H9 (cell line): Measurements from ENCODE around the gene DSTN. TPM values are rescaled to one million over a fixed set of nuclear protein-coding genes. Genes with fewer than 3 reads are reported as not detected.

ENCODE experiments used
- DNase-seq: peaks from one replicate; pipeline ENCODE4 v3.0.0-alpha.2; 2017
- H2AFZ ChIP-seq: one replicate; pipeline ENCODE4 v1.6.1; 2013; ENCODE audit warnings: mild to moderate bottlenecking, low read length, control low read depth, moderate library complexity
- H2AK5ac ChIP-seq: 2 replicates; pipeline ENCODE4 v1.6.1; 2013; ENCODE audit warnings: low read length, control low read depth, mixed read lengths; ENCODE audit not compliant: insufficient read length
- H2BK120ac ChIP-seq: one replicate; pipeline ENCODE4 v1.6.1; 2013; ENCODE audit warnings: low read depth, mild to moderate bottlenecking, low read length, control low read depth, inconsistent platforms; ENCODE audit not compliant: poor library complexity, severe bottlenecking
- H2BK12ac ChIP-seq: 2 replicates; pipeline ENCODE4 v1.6.1; 2013; ENCODE audit warnings: low read length, control low read depth, mixed read lengths, low read depth; ENCODE audit not compliant: insufficient read length
- H2BK15ac ChIP-seq: 2 replicates; pipeline ENCODE4 v1.6.1; 2013; ENCODE audit warnings: low read depth, low read length, control low read depth
- H2BK20ac ChIP-seq: one replicate; pipeline ENCODE4 v1.6.1; 2013; ENCODE audit warnings: low read depth, mild to moderate bottlenecking, low read length, control low read depth, inconsistent platforms; ENCODE audit not compliant: poor library complexity, severe bottlenecking
- H2BK5ac ChIP-seq: 2 replicates; pipeline ENCODE4 v1.6.1; 2013; ENCODE audit warnings: low read length, control low read depth, mixed read lengths; ENCODE audit not compliant: insufficient read length
- H3K14ac ChIP-seq: 2 replicates; pipeline ENCODE4 v1.6.1; 2013; ENCODE audit warnings: low read length, control low read depth; ENCODE audit not compliant: insufficient read depth
- H3K18ac ChIP-seq: 2 replicates; pipeline ENCODE4 v1.6.1; 2013; ENCODE audit warnings: low read depth, mild to moderate bottlenecking, mixed read lengths, low read length, control low read depth; ENCODE audit not compliant: insufficient read length
- H3K23ac ChIP-seq: 2 replicates; pipeline ENCODE4 v1.6.1; 2013; ENCODE audit warnings: low read length, control low read depth, mixed read lengths, low read depth; ENCODE audit not compliant: insufficient read length
- H3K23me2 ChIP-seq: 2 replicates; pipeline ENCODE4 v1.6.1; 2013; ENCODE audit warnings: low read depth, mild to moderate bottlenecking, mixed read lengths, low read length, control low read depth; ENCODE audit not compliant: insufficient read length, poor library complexity, severe bottlenecking
- H3K27ac ChIP-seq: 2 replicates; pipeline ENCODE4 v1.5.1; 2013; ENCODE audit warnings: low read length, control low read depth, mixed read lengths, low read depth; ENCODE audit not compliant: insufficient read length
- H3K27me3 ChIP-seq: 2 replicates; pipeline ENCODE4 v1.6.1; 2013; ENCODE audit warnings: low read length, control low read depth, inconsistent platforms; ENCODE audit not compliant: insufficient read depth
- H3K4ac ChIP-seq: 2 replicates; pipeline ENCODE4 v1.6.1; 2013; ENCODE audit warnings: low read depth, mild to moderate bottlenecking, control low read depth, inconsistent platforms, low read length, moderate library complexity
- H3K4me1 ChIP-seq: 2 replicates; pipeline ENCODE4 v1.6.1; 2013; ENCODE audit warnings: low read length, control low read depth, inconsistent platforms; ENCODE audit not compliant: insufficient read depth
- H3K4me2 ChIP-seq: 2 replicates; pipeline ENCODE4 v1.6.1; 2013; ENCODE audit warnings: low read length, control low read depth, mixed read lengths; ENCODE audit not compliant: insufficient read length, insufficient read depth
- H3K56ac ChIP-seq: 2 replicates; pipeline ENCODE4 v1.6.1; 2013; ENCODE audit warnings: low read depth, mild to moderate bottlenecking, mixed read lengths, low read length, control low read depth; ENCODE audit not compliant: insufficient read length
- H3K79me1 ChIP-seq: 2 replicates; pipeline ENCODE4 v1.6.1; 2013; ENCODE audit warnings: low read depth, mild to moderate bottlenecking, moderate library complexity, low read length, control low read depth, inconsistent platforms; ENCODE audit not compliant: insufficient read depth, poor library complexity, severe bottlenecking
- H3K79me2 ChIP-seq: 2 replicates; pipeline ENCODE4 v1.6.1; 2013; ENCODE audit warnings: low read length, control low read depth, inconsistent platforms; ENCODE audit not compliant: insufficient read depth
- H3K9ac ChIP-seq: 2 replicates; pipeline ENCODE4 v1.6.1; 2013; ENCODE audit warnings: low read length, control low read depth, mixed read lengths; ENCODE audit not compliant: insufficient read length; ENCODE audit errors: extremely low read depth
- H3K9me3 ChIP-seq: one replicate; pipeline ENCODE4 v1.6.1; 2013; ENCODE audit warnings: low read depth, low read length, inconsistent platforms; ENCODE audit not compliant: control insufficient read depth
- H3T11ph ChIP-seq: one replicate; pipeline ENCODE4 v1.6.1; 2013; ENCODE audit warnings: mild to moderate bottlenecking, low read length, control low read depth, inconsistent platforms
- H4K20me1 ChIP-seq: one replicate; pipeline ENCODE4 v1.6.1; 2013; ENCODE audit not compliant: control insufficient read depth, insufficient read length, insufficient read depth
- H4K5ac ChIP-seq: 2 replicates; pipeline ENCODE4 v1.6.1; 2013; ENCODE audit warnings: low read depth, mild to moderate bottlenecking, mixed read lengths, low read length, control low read depth; ENCODE audit not compliant: insufficient read length
- H4K8ac ChIP-seq: replicated peaks from 2 replicates; pipeline ENCODE4 v1.6.1; 2013; ENCODE audit warnings: low read length, control low read depth, mixed read lengths, low read depth; ENCODE audit not compliant: insufficient read length
- H4K91ac ChIP-seq: 2 replicates; pipeline ENCODE4 v1.6.1; 2013; ENCODE audit warnings: low read depth, mild to moderate bottlenecking, moderate library complexity, mixed read lengths, low read length, control low read depth; ENCODE audit not compliant: insufficient read length
- H3K27ac Mint-ChIP-seq, 3 experiments: 2 replicates in 2 of 3; 3 replicates in 1 of 3; pipeline ENCODE4 v1.8.0; 2020 to 2021; ENCODE audit warnings: mixed read lengths in 3 of 3, mild to moderate bottlenecking in 1 of 3, moderate library complexity in 1 of 3
- H3K27me3 Mint-ChIP-seq: 2 replicates; pipeline ENCODE4 v1.8.0; 2021; ENCODE audit warnings: low read depth, mild to moderate bottlenecking, moderate library complexity, mixed read lengths
- H3K36me3 Mint-ChIP-seq, 3 experiments: 2 replicates in 2 of 3; 3 replicates in 1 of 3; pipeline ENCODE4 v1.8.0; 2020 to 2021; ENCODE audit warnings: low read depth in 3 of 3, mixed read lengths in 3 of 3; ENCODE audit not compliant: insufficient read depth in 1 of 3
- H3K4me1 Mint-ChIP-seq, 2 experiments: 2 replicates each; pipeline ENCODE4 v1.8.0; 2020; ENCODE audit warnings: mixed read lengths in 2 of 2
- H3K4me3 Mint-ChIP-seq, 2 experiments: 2 replicates in 1 of 2; 3 replicates in 1 of 2; pipeline ENCODE4 v1.8.0; 2020 to 2021; ENCODE audit warnings: mild to moderate bottlenecking in 2 of 2, mixed read lengths in 2 of 2, moderate library complexity in 1 of 2
- H3K9me3 Mint-ChIP-seq, 2 experiments: 2 replicates in 1 of 2; 3 replicates in 1 of 2; pipeline ENCODE4 v1.8.0; 2020; ENCODE audit warnings: mild to moderate bottlenecking in 2 of 2, mixed read lengths in 2 of 2, moderate library complexity in 1 of 2
- CTCF ChIP-seq: fragments of 200-600 bp; sonication (generic); conservative IDR thresholded peaks from 3 replicates; pipeline ENCODE4 v1.8.0; 2021; ENCODE audit warnings: antibody characterized with exemption, mild to moderate bottlenecking
- WGBS: extraction: QIAGEN DNeasy Blood & Tissue Kit; methylation state at CpG from one replicate; pipeline ENCODE4 v1.1.7; 2013; ENCODE audit warnings: missing lambda C conversion rate, low lambda C conversion rate, mixed read lengths; ENCODE audit not compliant: insufficient read length; ENCODE audit errors: extremely low coverage; 5-methylcytosine and 5-hydroxymethylcytosine counted together
- total RNA-seq: library from RNA; stranded (reverse); gene quantifications from 2 replicates; pipeline ENCODE4 v1.2.1, GENCODE V29; 2021

The DSTN gene
- total RNA-seq, 1 experiment from 2014 or later, result 145 TPM

- Mint-ChIP-seq H3K27me3 (no peaks in the 10 kb centered on the region), H3K4me3 (no peak overlapping the region), H3K4me1 (peaks cover 29 to 42% of the 10 kb centered on the region in 2 experiments), H3K9me3 (no peaks in the 10 kb centered on the region), H3K27ac (peak overlapping the region; percentile 28 to 79 (median 64); a peak in 4 of 7 replicates), H3K36me3 (peaks cover 2 to 4% (median 4%) of the 10 kb centered on the region in 3 experiments; a peak in 3 of 7 replicates)
- no peak overlapping the region for H4K91ac ChIP-seq
- H3K27me3 ChIP-seq, result no peaks in the 10 kb centered on the region
- no peaks in the 10 kb centered on the region for H4K20me1 ChIP-seq
- no peak overlapping the region for H2BK120ac ChIP-seq
- no peak overlapping the region for H3K9ac ChIP-seq
- WGBS, result no CpG with 5 or more reads among the region's 20 CpGs
- no peak overlapping the region for H2BK15ac ChIP-seq
- H3K4me2 ChIP-seq, result no peak overlapping the region
- no peak overlapping the region for H2AK5ac ChIP-seq
- TF ChIP-seq CTCF, result no peak
- no peak overlapping the region for H3K27ac ChIP-seq
- H3K14ac ChIP-seq, result no peak overlapping the region; the same call in 1 of the 2 replicates
- H3K18ac ChIP-seq, result no peak overlapping the region
- H3K23ac ChIP-seq, result no peak overlapping the region
- H4K8ac ChIP-seq, result no peak overlapping the region
- H3K23me2 ChIP-seq, result no peaks in the 10 kb centered on the region
- H3K9me3 ChIP-seq, result no peaks in the 10 kb centered on the region
- no peak overlapping the region for H2BK5ac ChIP-seq
- no peak overlapping the region for H3T11ph ChIP-seq
- no peak overlapping the region for H2BK12ac ChIP-seq
- no peak for DNase-seq
- no peak overlapping the region for H4K5ac ChIP-seq
- no peak overlapping the region for H2BK20ac ChIP-seq
- H3K79me1 ChIP-seq, result peaks cover 7% of the 10 kb centered on the region
- no peaks in the 10 kb centered on the region for H3K4me1 ChIP-seq
- peaks cover 17% of the 10 kb centered on the region; the same call in 1 of the 2 replicates for H3K79me2 ChIP-seq
- no peak overlapping the region for H2AFZ ChIP-seq
- no peak overlapping the region for H3K56ac ChIP-seq
- H3K4ac ChIP-seq, result no peak overlapping the region
Observed at GRCh38 chr20:17647391-17648314, 77.8 kb downstream of the DSTN start.
